Measurements from ENCODE around the gene IL1RN.

IL1RN gene

GRCh38 chr2:113084249-113085000, 43.0 kb upstream of the IL1RN start:
- TF ChIP-seq ZFX (IDR thresholded peaks at IDR 0.05), result no peak
- TF ChIP-seq CTCF (conservative IDR thresholded peaks at IDR 0.05), result peak; percentile 71
- H3K27ac ChIP-seq, result no peak overlapping the region

- TF ChIP-seq ZFX (IDR thresholded peaks at IDR 0.05) (no peak), CTCF (conservative IDR thresholded peaks at IDR 0.05) (no peak)
Observed at GRCh38 chr2:113085542-113085941, 41.9 kb upstream of the IL1RN start.

GRCh38 chr2:113088213-113088992, 39.0 kb upstream of the IL1RN start:
- TF ChIP-seq ZFX (IDR thresholded peaks at IDR 0.05) (no peak), CTCF (conservative IDR thresholded peaks at IDR 0.05) (no peak)
- no peak overlapping the region for H3K27ac ChIP-seq

More at GRCh38 chr2:113085542-113085941, 41.9 kb upstream of the IL1RN start:
- no peak overlapping the region for H3K27ac ChIP-seq

GRCh38 chr2:113089916-113090315, 37.5 kb upstream of the IL1RN start:
- TF ChIP-seq ZFX (IDR thresholded peaks at IDR 0.05) (no peak), CTCF (conservative IDR thresholded peaks at IDR 0.05) (no peak)
- H3K27ac ChIP-seq, result no peak overlapping the region

GRCh38 chr2:113091231-113091896, 36.0 kb upstream of the IL1RN start:
- TF ChIP-seq CTCF (conservative IDR thresholded peaks at IDR 0.05) (no peak), ZFX (IDR thresholded peaks at IDR 0.05) (no peak)
- H3K27ac ChIP-seq, result no peak overlapping the region

- no peak overlapping the region for H3K27ac ChIP-seq
- no peak for TF ChIP-seq CTCF (conservative IDR thresholded peaks at IDR 0.05)
Observed at GRCh38 chr2:113092864-113093612, 34.4 kb upstream of the IL1RN start.
